HCT116 (cell line): ENCODE results near the gene LRRC4. TPM values are rescaled to one million over a fixed set of nuclear protein-coding genes. Genes with fewer than 3 reads are reported as not detected.

ENCODE experiments used
- ATAC-seq: fragments of 200-7000 bp; cut with Tn5 transposase; 2 replicates; pipeline ENCODE4 v1.9.1; 2020; ENCODE audit warnings: mild to moderate bottlenecking, moderate library complexity
- BruUV-seq: library from RNA; stranded (reverse); fragments of 400-500 nt; replicated peaks from 2 replicates; lab custom pipeline; 2021; lab: Mats Ljungman, UMichigan
- CTCF ChIA-PET: fragments of 300-600 bp; sonication (Branson Sonifier 250); formaldehyde crosslinking; loops from one replicate; lab custom pipeline; 2021; ENCODE audit warnings: antibody characterized with exemption; lab: Charles Lee
- POLR2A ChIA-PET: fragments of 300-600, 350-600 bp; sonication (Branson Sonifier 250); formaldehyde crosslinking; loops from one replicate; lab custom pipeline; 2021; ENCODE audit warnings: antibody characterized with exemption; lab: Charles Lee
- RAD21 ChIA-PET, 2 experiments: fragments of 300-600 bp; sonication (Branson Sonifier 250); formaldehyde crosslinking; loops; one replicate each; lab custom pipeline; 2023; ENCODE audit warnings: low total read pairs in 2 of 2; ENCODE audit not compliant: uncharacterized antibody in 2 of 2, unreplicated experiment in 2 of 2, low non-redundant PET in 1 of 2; lab: Charles Lee
- DNase-seq: peaks from one replicate; pipeline ENCODE4 v3.0.0-alpha.2; 2010; ENCODE audit warnings: low read depth, low spot score
- H2AFZ ChIP-seq: fragments of 200-600 bp; shearing (Covaris generic), sonication (generic); 2 replicates; pipeline ENCODE4 v1.6.1; 2017; ENCODE audit warnings: low read depth, mixed run types, mixed read lengths, antibody characterized with exemption, low read length; ENCODE audit not compliant: poor library complexity, severe bottlenecking
- H3K27ac ChIP-seq: 2 replicates; pipeline ENCODE4 v1.5.1; 2012; ENCODE audit warnings: low read depth, low read length
- H3K27me3 ChIP-seq: fragments of 200-600 bp; sonication (generic); 2 replicates; pipeline ENCODE4 v1.6.1; 2016; ENCODE audit warnings: mixed run types, low read length, mixed read lengths; ENCODE audit not compliant: insufficient read depth
- H3K36me3 ChIP-seq, 2 experiments: fragments of 200-500 bp in 1 of 2; fragments of 200-600 bp in 1 of 2; sonication (Bioruptor generic) in 1 of 2; sonication (generic) in 1 of 2; 2 replicates each; pipeline versions ENCODE4 v1.5.1 to v1.6.1; 2014 to 2016; ENCODE audit warnings: low read length in 2 of 2, inconsistent platforms in 1 of 2, mixed read lengths in 1 of 2, mixed run types in 1 of 2; ENCODE audit not compliant: insufficient read depth in 2 of 2, control insufficient read depth in 1 of 2
- H3K4me1 ChIP-seq, 2 experiments: fragments of 200-600 bp in 1 of 2; sonication (generic) in 1 of 2; 2 replicates each; pipeline versions ENCODE4 v1.5.1 to v1.6.1; 2012 to 2017; ENCODE audit warnings: low read length in 2 of 2, inconsistent platforms in 1 of 2, mild to moderate bottlenecking in 1 of 2, mixed read lengths in 1 of 2, mixed run types in 1 of 2, moderate library complexity in 1 of 2; ENCODE audit not compliant: insufficient read depth in 2 of 2, control insufficient read depth in 1 of 2
- H3K4me2 ChIP-seq: fragments of 200-600 bp; sonication (generic); 2 replicates; pipeline ENCODE4 v1.6.1; 2017; ENCODE audit warnings: mixed run types, low read length, mixed read lengths
- H3K4me3 ChIP-seq, 2 experiments: fragments of 200-600 bp in 1 of 2; sonication (generic) in 1 of 2; replicated peaks in 1 of 2; 2 replicates each; pipeline ENCODE4 v1.5.1; 2011 to 2016; ENCODE audit warnings: low read length in 2 of 2, control low read depth in 1 of 2, low read depth in 1 of 2, mild to moderate bottlenecking in 1 of 2, mixed read lengths in 1 of 2, mixed run types in 1 of 2
- H3K79me2 ChIP-seq: fragments of 200-600 bp; sonication (generic); 2 replicates; pipeline ENCODE4 v1.6.1; 2017; ENCODE audit warnings: mild to moderate bottlenecking, mixed run types, low read length, moderate library complexity, mixed read lengths; ENCODE audit not compliant: insufficient read depth
- H3K9ac ChIP-seq: fragments of 200-600 bp; sonication (generic); 2 replicates; pipeline ENCODE4 v1.6.1; 2016; ENCODE audit warnings: low read length, mixed read lengths
- H3K9me2 ChIP-seq: fragments of 200-600 bp; sonication (generic), shearing (Covaris generic); 2 replicates; pipeline ENCODE4 v1.6.1; 2017; ENCODE audit warnings: mixed run types, mild to moderate bottlenecking, moderate library complexity; ENCODE audit not compliant: insufficient read depth
- H3K9me3 ChIP-seq, 2 experiments: fragments of 200-500 bp in 1 of 2; fragments of 200-600 bp in 1 of 2; sonication (Bioruptor generic) in 1 of 2; sonication (generic) in 1 of 2; 2 replicates each; pipeline ENCODE4 v1.6.1; 2014 to 2017; ENCODE audit warnings: low read length in 2 of 2, mixed read lengths in 2 of 2, inconsistent platforms in 1 of 2, low read depth in 1 of 2, mild to moderate bottlenecking in 1 of 2, mixed run types in 1 of 2, moderate library complexity in 1 of 2; ENCODE audit not compliant: control insufficient read depth in 1 of 2, insufficient read depth in 1 of 2
- H4K20me1 ChIP-seq: fragments of 200-600 bp; sonication (generic), shearing (Covaris generic); 2 replicates; pipeline ENCODE4 v1.6.1; 2017; ENCODE audit warnings: mixed run types, mild to moderate bottlenecking, moderate library complexity; ENCODE audit not compliant: insufficient read depth
- EZH2phosphoT487 ChIP-seq: fragments of 200-600 bp; IDR thresholded peaks from 2 replicates; pipeline ENCODE4 v1.6.1; 2018; ENCODE audit warnings: antibody characterized with exemption, borderline replicate concordance
- POLR2A ChIP-seq: IDR thresholded peaks from 2 replicates; pipeline ENCODE4 v1.7.0; 2011; ENCODE audit warnings: borderline replicate concordance; ENCODE audit not compliant: insufficient read depth, insufficient read length; ENCODE audit errors: extremely low read depth
- RAD21 ChIP-seq: IDR thresholded peaks from 2 replicates; pipeline ENCODE4 v1.6.1; 2012; ENCODE audit warnings: low read depth, mild to moderate bottlenecking
- TCF7L2 ChIP-seq: IDR thresholded peaks from 2 replicates; pipeline ENCODE4 v1.7.0; 2011; ENCODE audit warnings: borderline replicate concordance, inconsistent platforms; ENCODE audit not compliant: insufficient read depth, insufficient read length; ENCODE audit errors: extremely low read depth
- YY1 ChIP-seq: IDR thresholded peaks from 2 replicates; pipeline ENCODE4 v1.6.1; 2011; ENCODE audit warnings: low read length, low read depth, moderate library complexity, mild to moderate bottlenecking; ENCODE audit not compliant: insufficient replicate concordance; ENCODE audit errors: extremely low read depth
- ZFX ChIP-seq: fragments of 450-650 bp; IDR thresholded peaks from 2 replicates; pipeline ENCODE4 v1.6.1; 2017
- ZNF274 ChIP-seq: fragments of 200-500 bp; sonication (Bioruptor generic); IDR thresholded peaks from 2 replicates; pipeline ENCODE4 v1.6.1; 2014; ENCODE audit warnings: mild to moderate bottlenecking, low read depth, low read length, inconsistent platforms
- intact Hi-C: fragments of 100-400 bp; cut with micrococcal nuclease; formaldehyde crosslinking; loops from 2 replicates; pipeline ENCODE4 v1.10.0; 2022
- total RNA-seq: library from RNA; stranded (reverse); gene quantifications from one replicate; pipeline ENCODE4 v1.2.1, GENCODE V29; 2021; ENCODE audit not compliant: unreplicated experiment
- TF ChIP-seq, protein P1 (sequence below): IDR thresholded peaks from 2 replicates; pipeline ENCODE4 v1.6.1; 2012; ENCODE audit warnings: low read depth
- TF ChIP-seq, protein P2 (sequence below), 3 experiments: fragments of 200-600 bp in 1 of 3; sonication (generic) in 1 of 3; IDR thresholded peaks in 2 of 3; conservative IDR thresholded peaks in 1 of 3; 2 replicates each; pipeline ENCODE4 v1.5.1; 2012 to 2017; ENCODE audit warnings: low read depth in 2 of 3, low read length in 2 of 3, antibody characterized with exemption in 1 of 3, borderline replicate concordance in 1 of 3, control low read depth in 1 of 3, mild to moderate bottlenecking in 1 of 3, mixed read lengths in 1 of 3, mixed run types in 1 of 3, moderate library complexity in 1 of 3; ENCODE audit not compliant: insufficient read depth in 1 of 3
- TF ChIP-seq, protein P3 (sequence below): IDR thresholded peaks from 2 replicates; pipeline ENCODE4 v1.6.1; 2012

The LRRC4 gene
- total RNA-seq, 1 experiment from 2014 or later: not detected

DNA sequence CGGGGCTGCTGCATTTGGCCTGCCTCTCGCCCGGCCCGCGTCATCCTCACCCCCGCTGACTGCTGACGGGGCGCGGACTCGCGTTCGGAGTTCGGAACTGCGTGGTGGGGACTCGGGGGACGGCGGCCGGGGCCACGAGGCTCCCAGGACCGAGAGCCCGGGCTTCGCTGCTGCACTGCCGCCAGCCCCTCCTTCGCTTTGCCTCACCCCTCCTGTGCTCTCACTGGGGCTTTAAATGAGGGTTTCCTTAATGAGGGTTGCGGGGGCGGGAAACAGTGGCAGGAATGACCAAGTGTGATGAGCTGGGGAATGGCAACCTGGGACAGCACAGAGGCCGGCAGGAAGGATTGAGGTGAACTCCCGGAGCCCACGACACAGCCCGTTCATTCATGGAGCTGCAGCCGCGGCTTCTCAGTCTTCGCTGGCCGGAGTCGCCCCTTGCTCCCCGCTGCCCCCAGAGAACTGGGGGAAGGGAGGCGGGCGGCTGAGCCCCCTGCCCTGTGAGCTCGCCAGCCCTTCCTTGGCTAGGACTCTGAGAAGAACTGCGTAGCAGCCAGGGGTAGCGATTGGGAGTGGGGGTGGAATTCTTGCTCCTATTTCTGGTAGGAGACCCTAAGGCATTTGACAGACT, 1.5 kb upstream of the LRRC4 start:
- BruUV-seq: no TSS peak
- no peak for TF ChIP-seq ZFX
- no peak for TF ChIP-seq POLR2A
- TF ChIP-seq YY1: no peak
- TF ChIP-seq, protein P1, sequence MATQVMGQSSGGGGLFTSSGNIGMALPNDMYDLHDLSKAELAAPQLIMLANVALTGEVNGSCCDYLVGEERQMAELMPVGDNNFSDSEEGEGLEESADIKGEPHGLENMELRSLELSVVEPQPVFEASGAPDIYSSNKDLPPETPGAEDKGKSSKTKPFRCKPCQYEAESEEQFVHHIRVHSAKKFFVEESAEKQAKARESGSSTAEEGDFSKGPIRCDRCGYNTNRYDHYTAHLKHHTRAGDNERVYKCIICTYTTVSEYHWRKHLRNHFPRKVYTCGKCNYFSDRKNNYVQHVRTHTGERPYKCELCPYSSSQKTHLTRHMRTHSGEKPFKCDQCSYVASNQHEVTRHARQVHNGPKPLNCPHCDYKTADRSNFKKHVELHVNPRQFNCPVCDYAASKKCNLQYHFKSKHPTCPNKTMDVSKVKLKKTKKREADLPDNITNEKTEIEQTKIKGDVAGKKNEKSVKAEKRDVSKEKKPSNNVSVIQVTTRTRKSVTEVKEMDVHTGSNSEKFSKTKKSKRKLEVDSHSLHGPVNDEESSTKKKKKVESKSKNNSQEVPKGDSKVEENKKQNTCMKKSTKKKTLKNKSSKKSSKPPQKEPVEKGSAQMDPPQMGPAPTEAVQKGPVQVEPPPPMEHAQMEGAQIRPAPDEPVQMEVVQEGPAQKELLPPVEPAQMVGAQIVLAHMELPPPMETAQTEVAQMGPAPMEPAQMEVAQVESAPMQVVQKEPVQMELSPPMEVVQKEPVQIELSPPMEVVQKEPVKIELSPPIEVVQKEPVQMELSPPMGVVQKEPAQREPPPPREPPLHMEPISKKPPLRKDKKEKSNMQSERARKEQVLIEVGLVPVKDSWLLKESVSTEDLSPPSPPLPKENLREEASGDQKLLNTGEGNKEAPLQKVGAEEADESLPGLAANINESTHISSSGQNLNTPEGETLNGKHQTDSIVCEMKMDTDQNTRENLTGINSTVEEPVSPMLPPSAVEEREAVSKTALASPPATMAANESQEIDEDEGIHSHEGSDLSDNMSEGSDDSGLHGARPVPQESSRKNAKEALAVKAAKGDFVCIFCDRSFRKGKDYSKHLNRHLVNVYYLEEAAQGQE: no peak
- no peak for TF ChIP-seq EZH2phosphoT487
- TF ChIP-seq, protein P2, sequence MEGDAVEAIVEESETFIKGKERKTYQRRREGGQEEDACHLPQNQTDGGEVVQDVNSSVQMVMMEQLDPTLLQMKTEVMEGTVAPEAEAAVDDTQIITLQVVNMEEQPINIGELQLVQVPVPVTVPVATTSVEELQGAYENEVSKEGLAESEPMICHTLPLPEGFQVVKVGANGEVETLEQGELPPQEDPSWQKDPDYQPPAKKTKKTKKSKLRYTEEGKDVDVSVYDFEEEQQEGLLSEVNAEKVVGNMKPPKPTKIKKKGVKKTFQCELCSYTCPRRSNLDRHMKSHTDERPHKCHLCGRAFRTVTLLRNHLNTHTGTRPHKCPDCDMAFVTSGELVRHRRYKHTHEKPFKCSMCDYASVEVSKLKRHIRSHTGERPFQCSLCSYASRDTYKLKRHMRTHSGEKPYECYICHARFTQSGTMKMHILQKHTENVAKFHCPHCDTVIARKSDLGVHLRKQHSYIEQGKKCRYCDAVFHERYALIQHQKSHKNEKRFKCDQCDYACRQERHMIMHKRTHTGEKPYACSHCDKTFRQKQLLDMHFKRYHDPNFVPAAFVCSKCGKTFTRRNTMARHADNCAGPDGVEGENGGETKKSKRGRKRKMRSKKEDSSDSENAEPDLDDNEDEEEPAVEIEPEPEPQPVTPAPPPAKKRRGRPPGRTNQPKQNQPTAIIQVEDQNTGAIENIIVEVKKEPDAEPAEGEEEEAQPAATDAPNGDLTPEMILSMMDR (IDR thresholded peaks at IDR 0.05 in 2 of 3, conservative IDR thresholded peaks at IDR 0.05 in 1 of 3; ENCODE audit: borderline replicate concordance in 1 of 3, insufficient read depth in 1 of 3, low read depth in 2 of 3, low read length in 2 of 3): no peak
- TF ChIP-seq, protein P3, sequence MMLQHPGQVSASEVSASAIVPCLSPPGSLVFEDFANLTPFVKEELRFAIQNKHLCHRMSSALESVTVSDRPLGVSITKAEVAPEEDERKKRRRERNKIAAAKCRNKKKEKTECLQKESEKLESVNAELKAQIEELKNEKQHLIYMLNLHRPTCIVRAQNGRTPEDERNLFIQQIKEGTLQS: no peak
- TF ChIP-seq RAD21: no peak
- no peak for TF ChIP-seq ZNF274
- no peak for TF ChIP-seq TCF7L2
- Histone ChIP-seq H3K79me2 (no peaks in the 10 kb centered on the region), H3K27me3 (no peaks in the 10 kb centered on the region), H3K9me3 (no peaks in the 10 kb centered on the region), H3K9ac (no peak overlapping the region), H3K27ac (no peak overlapping the region), H2AFZ (no peak overlapping the region), H3K4me2 (no peak overlapping the region), H3K36me3 (no peaks in the 10 kb centered on the region), H4K20me1 (no peaks in the 10 kb centered on the region), H3K4me1 (no peaks in the 10 kb centered on the region), H3K4me3 (no peak overlapping the region), H3K9me2 (no peaks in the 10 kb centered on the region)
- intact Hi-C loops: no loop called here
- ChIA-PET CTCF (no interaction called here), RAD21 (no interaction called here), POLR2A (no interaction called here)
- DNase-seq: no peak
- ATAC-seq: no peak
